HepG2 (cell line): ENCODE results near the gene CD9. TPM values are rescaled to one million over a fixed set of nuclear protein-coding genes. Genes with fewer than 3 reads are reported as not detected.

Experiments
- HMGA1 ChIP-seq: sonication (generic); formaldehyde crosslinking; conservative IDR thresholded peaks from 2 replicates; pipeline ENCODE4 v1.4.0; 2020; ENCODE audit warnings: missing genetic modification reagents
- polyA plus RNA-seq, 8 experiments: library from polyadenylated mRNA; depleted of rRNA in 3 of 8; stranded (reverse) in 7 of 8; unstranded in 1 of 8; fragments of >200 nt; fragmentation: Illumina TruSeq in 4 of 8; extraction: Trizol in 4 of 8; gene quantifications; 2 replicates each; pipeline versions ENCODE4 v1.2.1 to v1.2.3, GENCODE V29; 2011 to 2016; ENCODE audit warnings: low read depth in 4 of 8, missing spikeins in 1 of 8, mixed read lengths in 1 of 8; ENCODE audit not compliant: insufficient read depth in 1 of 8
- total RNA-seq, 5 experiments: library from RNA; depleted of rRNA; stranded (reverse); fragments of >200 nt; fragmentation: Illumina TruSeq; extraction: Trizol; gene quantifications; 2 replicates each; pipeline ENCODE4 v1.2.3, GENCODE V29; 2016; ENCODE audit warnings: low read depth in 1 of 5
- TF ChIP-seq, protein P1 (sequence below): sonication (generic); formaldehyde crosslinking; IDR thresholded peaks from 2 replicates; pipeline ENCODE4 v1.4.0; 2020; ENCODE audit warnings: missing genetic modification reagents, borderline replicate concordance
- TF ChIP-seq, protein P2 (sequence below): sonication (generic); formaldehyde crosslinking; IDR thresholded peaks from 2 replicates; pipeline ENCODE4 v1.4.0; 2020; ENCODE audit warnings: missing genetic modification reagents
- TF ChIP-seq, protein P3 (sequence below): sonication (generic); formaldehyde crosslinking; IDR thresholded peaks from 2 replicates; pipeline ENCODE4 v1.9.0; 2021; ENCODE audit warnings: missing genetic modification reagents, mild to moderate bottlenecking, borderline replicate concordance
- TF ChIP-seq, protein P4 (sequence below): sonication (generic); formaldehyde crosslinking; IDR thresholded peaks from 2 replicates; pipeline ENCODE4 v1.5.1; 2020; ENCODE audit warnings: mild to moderate bottlenecking, moderate library complexity, missing genetic modification reagents

CD9 gene
- total and polyA plus RNA-seq, 2 of the 13 experiments (the other 11 are each of a cell fraction or from before 2014, with no cell fraction given): 5.8 to 38.3 TPM

DNA sequence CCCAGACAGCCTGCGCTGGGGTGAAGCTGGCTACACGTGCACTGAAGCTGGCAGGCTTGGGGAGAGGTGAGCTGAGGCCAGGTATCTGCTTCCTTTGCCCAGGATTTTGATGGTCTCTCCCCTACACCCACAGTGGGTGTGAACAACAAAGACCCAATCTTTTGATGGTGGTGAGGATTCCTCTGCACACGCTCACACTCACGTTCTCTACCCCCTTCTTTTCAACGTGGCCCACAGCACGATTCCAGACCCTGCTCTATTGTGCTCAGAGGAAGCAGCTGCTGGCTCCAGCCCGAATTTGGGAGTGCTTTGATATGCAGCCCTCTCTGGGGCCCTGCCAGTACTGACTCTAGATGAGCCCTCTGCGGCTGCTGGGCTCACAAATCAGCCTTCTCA is 4.9 kb downstream of the CD9 start (continued):
- TF ChIP-seq, protein P1, sequence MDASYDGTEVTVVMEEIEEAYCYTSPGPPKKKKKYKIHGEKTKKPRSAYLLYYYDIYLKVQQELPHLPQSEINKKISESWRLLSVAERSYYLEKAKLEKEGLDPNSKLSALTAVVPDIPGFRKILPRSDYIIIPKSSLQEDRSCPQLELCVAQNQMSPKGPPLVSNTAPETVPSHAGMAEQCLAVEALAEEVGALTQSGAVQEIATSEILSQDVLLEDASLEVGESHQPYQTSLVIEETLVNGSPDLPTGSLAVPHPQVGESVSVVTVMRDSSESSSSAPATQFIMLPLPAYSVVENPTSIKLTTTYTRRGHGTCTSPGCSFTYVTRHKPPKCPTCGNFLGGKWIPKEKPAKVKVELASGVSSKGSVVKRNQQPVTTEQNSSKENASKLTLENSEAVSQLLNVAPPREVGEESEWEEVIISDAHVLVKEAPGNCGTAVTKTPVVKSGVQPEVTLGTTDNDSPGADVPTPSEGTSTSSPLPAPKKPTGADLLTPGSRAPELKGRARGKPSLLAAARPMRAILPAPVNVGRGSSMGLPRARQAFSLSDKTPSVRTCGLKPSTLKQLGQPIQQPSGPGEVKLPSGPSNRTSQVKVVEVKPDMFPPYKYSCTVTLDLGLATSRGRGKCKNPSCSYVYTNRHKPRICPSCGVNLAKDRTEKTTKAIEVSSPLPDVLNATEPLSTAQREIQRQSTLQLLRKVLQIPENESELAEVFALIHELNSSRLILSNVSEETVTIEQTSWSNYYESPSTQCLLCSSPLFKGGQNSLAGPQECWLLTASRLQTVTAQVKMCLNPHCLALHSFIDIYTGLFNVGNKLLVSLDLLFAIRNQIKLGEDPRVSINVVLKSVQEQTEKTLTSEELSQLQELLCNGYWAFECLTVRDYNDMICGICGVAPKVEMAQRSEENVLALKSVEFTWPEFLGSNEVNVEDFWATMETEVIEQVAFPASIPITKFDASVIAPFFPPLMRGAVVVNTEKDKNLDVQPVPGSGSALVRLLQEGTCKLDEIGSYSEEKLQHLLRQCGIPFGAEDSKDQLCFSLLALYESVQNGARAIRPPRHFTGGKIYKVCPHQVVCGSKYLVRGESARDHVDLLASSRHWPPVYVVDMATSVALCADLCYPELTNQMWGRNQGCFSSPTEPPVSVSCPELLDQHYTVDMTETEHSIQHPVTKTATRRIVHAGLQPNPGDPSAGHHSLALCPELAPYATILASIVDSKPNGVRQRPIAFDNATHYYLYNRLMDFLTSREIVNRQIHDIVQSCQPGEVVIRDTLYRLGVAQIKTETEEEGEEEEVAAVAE (CRISPR knock-in tag): no peak
- TF ChIP-seq HMGA1 (CRISPR knock-in tag): no peak
- TF ChIP-seq, protein P2, sequence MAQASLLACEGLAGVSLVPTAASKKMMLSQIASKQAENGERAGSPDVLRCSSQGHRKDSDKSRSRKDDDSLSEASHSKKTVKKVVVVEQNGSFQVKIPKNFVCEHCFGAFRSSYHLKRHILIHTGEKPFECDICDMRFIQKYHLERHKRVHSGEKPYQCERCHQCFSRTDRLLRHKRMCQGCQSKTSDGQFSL (CRISPR knock-in tag): no peak
- TF ChIP-seq, protein P3, sequence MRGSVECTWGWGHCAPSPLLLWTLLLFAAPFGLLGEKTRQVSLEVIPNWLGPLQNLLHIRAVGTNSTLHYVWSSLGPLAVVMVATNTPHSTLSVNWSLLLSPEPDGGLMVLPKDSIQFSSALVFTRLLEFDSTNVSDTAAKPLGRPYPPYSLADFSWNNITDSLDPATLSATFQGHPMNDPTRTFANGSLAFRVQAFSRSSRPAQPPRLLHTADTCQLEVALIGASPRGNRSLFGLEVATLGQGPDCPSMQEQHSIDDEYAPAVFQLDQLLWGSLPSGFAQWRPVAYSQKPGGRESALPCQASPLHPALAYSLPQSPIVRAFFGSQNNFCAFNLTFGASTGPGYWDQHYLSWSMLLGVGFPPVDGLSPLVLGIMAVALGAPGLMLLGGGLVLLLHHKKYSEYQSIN (CRISPR knock-in tag): no peak
- TF ChIP-seq, protein P4, sequence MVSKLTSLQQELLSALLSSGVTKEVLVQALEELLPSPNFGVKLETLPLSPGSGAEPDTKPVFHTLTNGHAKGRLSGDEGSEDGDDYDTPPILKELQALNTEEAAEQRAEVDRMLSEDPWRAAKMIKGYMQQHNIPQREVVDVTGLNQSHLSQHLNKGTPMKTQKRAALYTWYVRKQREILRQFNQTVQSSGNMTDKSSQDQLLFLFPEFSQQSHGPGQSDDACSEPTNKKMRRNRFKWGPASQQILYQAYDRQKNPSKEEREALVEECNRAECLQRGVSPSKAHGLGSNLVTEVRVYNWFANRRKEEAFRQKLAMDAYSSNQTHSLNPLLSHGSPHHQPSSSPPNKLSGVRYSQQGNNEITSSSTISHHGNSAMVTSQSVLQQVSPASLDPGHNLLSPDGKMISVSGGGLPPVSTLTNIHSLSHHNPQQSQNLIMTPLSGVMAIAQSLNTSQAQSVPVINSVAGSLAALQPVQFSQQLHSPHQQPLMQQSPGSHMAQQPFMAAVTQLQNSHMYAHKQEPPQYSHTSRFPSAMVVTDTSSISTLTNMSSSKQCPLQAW (CRISPR knock-in tag): no peak
